H1 (cell line): Measurements from ENCODE around the gene LSM14B.

ENCODE experiments used
- CREB1 ChIP-seq: IDR thresholded peaks from 2 replicates; pipeline ENCODE4 v1.6.1; 2012; ENCODE audit warnings: inconsistent platforms
- CTCF ChIP-seq, 3 experiments: IDR thresholded peaks; 1 replicate in 2 of 3; 2 replicates in 1 of 3; pipeline versions ENCODE4 v1.5.1 to v1.6.1; 2011; ENCODE audit warnings: low read length in 3 of 3, mild to moderate bottlenecking in 3 of 3, inconsistent platforms in 2 of 3, low read depth in 1 of 3, moderate library complexity in 1 of 3; ENCODE audit not compliant: insufficient read depth in 1 of 3; ENCODE audit errors: control extremely low read depth in 1 of 3
- EZH2 ChIP-seq: fragments of 200-600 bp; sonication (generic); IDR thresholded peaks from 2 replicates; pipeline ENCODE4 v1.7.1; 2012; ENCODE audit warnings: low read depth, mild to moderate bottlenecking, moderate library complexity, low read length, inconsistent platforms; ENCODE audit not compliant: severe bottlenecking
- HDAC2 ChIP-seq, 2 experiments: fragments of 300-600 bp in 1 of 2; sonication (generic) in 1 of 2; IDR thresholded peaks; 2 replicates each; pipeline ENCODE4 v1.6.1; 2011 to 2012; ENCODE audit warnings: low read depth in 2 of 2, low read length in 2 of 2, mild to moderate bottlenecking in 2 of 2, moderate library complexity in 2 of 2, borderline replicate concordance in 1 of 2, inconsistent platforms in 1 of 2
- MAFK ChIP-seq: IDR thresholded peaks from 2 replicates; pipeline ENCODE4 v1.6.1; 2012; ENCODE audit warnings: low read depth, mild to moderate bottlenecking, improper control_type of control experiment, low read length
- RAD21 ChIP-seq, 2 experiments: IDR thresholded peaks in 1 of 2; conservative IDR thresholded peaks in 1 of 2; 2 replicates each; pipeline ENCODE4 v1.6.1; 2011; ENCODE audit warnings: low read depth in 2 of 2, low read length in 2 of 2, improper control_type of control experiment in 1 of 2, inconsistent platforms in 1 of 2, mild to moderate bottlenecking in 1 of 2, moderate library complexity in 1 of 2
- TCF12 ChIP-seq: IDR thresholded peaks from 2 replicates; pipeline ENCODE4 v1.6.1; 2011; ENCODE audit warnings: low read depth, mild to moderate bottlenecking, low read length
- YY1 ChIP-seq: IDR thresholded peaks from 2 replicates; pipeline ENCODE4 v1.6.1; 2011; ENCODE audit warnings: low read depth, mild to moderate bottlenecking, low read length
- ZNF274 ChIP-seq: IDR thresholded peaks from 2 replicates; pipeline ENCODE4 v1.7.0; 2012; ENCODE audit warnings: low read length, borderline replicate concordance; ENCODE audit errors: extremely low read depth

DNA sequence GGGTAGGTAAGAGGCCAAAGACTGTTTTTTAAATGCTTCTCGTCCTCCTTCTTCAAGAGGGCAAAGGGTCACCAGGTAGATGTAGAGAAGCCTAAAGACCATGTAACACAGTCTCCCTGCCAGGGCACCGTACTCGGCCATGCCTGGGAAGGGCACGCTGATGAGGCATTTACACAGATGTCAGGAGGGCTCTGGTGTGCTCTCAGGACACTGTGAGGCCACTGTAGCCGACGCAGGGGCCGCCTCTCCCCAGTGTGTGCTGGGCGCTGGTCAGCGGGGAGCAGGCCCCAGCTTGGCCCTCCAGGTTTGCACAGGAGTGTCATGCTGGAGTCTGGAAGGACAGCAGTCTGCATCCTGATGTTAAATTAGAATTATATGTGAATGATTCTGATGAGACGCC, 53.4 kb downstream of the LSM14B start:
- TF ChIP-seq MAFK (no peak), YY1 (no peak), ZNF274 (no peak), TCF12 (no peak), EZH2 (no peak), CTCF (IDR thresholded peaks at IDR 0.05; ENCODE audit: control extremely low read depth in 1 of 3, insufficient read depth in 1 of 3, low read depth in 1 of 3, low read length in 3 of 3) (no peak), RAD21 (IDR thresholded peaks at IDR 0.05 in 1 of 2, conservative IDR thresholded peaks at IDR 0.05 in 1 of 2; ENCODE audit: low read depth in 2 of 2, low read length in 2 of 2) (no peak), CREB1 (no peak), HDAC2 (IDR thresholded peaks at IDR 0.05; ENCODE audit: borderline replicate concordance in 1 of 2, low read depth in 2 of 2, low read length in 2 of 2) (no peak)
